Fibroblast of gingiva (primary cell): ENCODE results near the gene ST13.
"Not testable (repeated sequence)": the region's sequence is repeated elsewhere in the genome, so short reads cannot be mapped to it uniquely, and the experiment has no call there.

ENCODE experiments used
- DNase-seq: peaks from one replicate; pipeline ENCODE4 v3.0.0-alpha.2; 2011; ENCODE audit warnings: low read depth

Gene ST13

DNA sequence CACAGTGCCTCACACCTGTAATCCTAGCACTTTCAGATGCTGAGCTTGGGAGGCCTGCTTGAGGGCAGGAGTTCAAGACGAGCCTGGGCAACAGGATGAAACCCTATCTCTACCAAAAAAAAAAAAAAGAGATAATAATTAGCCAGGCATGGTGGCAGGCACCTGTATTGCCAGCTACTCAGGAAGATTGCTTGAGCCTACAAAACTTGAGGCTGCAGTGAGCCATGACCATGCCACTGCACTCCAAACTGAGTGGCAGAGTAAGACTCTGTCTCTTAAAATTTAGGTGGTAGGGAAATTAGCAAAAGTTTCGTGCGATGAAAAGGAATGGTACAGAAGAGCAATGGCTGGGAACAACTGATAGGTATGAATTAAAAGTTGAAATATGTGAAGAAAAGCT, 18.0 kb downstream of the ST13 start:
- no peak for DNase-seq

DNA sequence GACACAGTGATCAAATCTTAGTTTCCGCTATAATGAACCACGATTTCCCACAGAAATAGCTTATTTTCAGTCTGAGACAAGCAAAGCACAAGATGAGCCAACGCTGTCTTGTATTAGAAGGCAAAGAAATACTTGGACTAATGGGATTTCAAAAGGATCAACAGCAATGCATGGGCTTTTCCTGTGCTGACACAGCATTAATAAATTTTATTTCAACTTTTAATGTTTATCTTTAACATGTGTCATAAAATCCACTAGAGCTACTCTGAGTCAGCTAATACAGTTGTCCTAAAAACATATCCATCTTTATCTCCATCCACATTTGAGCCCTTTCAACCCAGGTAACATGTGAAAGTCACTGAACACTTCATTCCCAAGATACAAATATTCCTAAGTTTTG, 21.8 kb downstream of the ST13 start:
- no peak for DNase-seq

DNA sequence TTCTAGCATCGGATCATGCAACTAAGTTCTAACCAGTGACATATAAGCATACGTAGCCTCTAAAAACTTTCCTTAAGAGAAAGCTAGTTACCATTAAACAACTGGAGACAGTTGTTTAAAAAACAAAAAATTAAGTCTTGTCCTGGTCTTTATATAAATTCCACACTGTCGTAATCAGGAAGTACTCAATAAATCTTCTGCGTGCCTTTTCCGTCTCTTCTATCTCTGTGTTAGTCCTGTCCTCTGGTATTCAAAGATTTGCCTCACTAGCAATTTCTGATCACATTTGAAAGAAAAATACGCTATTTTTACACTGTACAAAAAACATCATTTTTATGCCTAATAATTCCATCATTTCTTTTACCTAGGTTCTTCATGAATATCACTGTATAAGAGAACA, 27.3 kb downstream of the ST13 start:
- DNase-seq: no peak

DNA sequence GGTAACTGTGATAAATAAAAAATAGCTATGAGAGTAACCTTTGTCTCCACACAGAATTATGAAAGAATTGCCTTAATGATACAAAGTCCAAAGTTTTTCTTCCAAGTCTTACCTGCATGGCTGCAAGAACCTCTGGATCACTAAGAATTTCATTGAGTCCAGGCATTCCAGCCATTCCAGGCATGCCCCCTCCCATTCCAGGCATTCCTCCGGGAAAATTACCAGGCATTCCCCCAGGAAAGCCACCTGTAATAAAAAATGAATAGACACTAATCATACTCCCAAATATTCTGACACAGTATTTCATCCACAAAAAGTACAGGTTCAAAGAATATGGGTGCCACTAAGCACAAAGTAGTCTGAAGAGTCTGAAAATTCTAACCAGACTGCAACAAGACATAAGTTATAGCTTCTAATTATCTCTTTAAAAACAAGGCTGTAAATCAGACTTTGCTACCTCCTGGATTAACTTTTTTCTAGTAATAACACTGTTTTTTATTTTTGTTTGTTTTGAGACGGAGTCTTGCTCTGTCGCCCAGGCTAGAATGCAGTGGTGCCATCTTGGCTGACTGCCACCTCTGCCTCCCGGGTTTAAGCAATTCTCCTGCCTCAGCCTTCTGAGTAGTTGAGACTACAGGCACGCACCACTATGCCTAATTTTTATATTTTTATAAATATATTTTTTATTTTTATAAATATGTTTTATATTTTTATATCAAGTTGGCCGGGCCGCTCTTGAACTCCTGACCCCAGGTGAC, 29.3 kb downstream of the ST13 start:
- no peak for DNase-seq

DNA sequence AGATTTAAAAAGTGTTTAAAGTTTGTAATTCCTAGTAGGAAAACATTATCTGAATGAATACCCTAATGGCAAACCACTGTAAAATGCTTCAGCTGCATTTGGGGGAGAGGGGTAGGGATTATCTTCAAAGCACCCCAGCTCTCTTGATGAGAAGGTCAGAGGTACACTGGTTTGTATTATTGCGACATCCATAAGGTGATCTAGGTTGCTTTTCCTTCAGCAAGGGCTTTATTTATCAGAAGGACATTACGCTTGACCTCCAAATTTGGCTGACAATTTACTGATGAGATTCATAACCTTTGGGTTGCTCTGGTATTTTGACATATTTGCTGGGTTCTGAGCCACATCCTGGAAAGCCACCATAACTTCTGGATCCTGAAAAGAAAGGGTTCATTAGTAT, 30.1 kb downstream of the ST13 start:
- not testable (repeated sequence) for DNase-seq

DNA sequence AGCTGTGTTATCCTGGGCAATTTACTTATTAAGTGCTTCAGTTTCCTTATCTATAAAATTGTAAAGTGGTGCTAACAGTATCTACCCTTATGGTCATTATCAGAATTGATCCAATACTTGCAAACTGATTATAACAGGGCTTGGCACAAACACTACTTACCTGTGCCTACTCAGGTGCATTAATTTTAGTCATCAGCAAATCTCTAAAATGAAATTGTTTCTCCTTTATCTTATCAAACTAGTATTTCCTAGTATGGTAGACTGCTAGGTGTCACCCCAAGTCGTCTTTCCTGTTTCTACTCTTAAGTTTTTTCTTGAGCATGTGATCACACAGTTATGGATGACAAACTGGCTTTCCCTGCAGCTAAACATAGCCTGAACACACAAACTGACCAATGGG, 33.0 kb downstream of the ST13 start:
- no peak for DNase-seq

DNA sequence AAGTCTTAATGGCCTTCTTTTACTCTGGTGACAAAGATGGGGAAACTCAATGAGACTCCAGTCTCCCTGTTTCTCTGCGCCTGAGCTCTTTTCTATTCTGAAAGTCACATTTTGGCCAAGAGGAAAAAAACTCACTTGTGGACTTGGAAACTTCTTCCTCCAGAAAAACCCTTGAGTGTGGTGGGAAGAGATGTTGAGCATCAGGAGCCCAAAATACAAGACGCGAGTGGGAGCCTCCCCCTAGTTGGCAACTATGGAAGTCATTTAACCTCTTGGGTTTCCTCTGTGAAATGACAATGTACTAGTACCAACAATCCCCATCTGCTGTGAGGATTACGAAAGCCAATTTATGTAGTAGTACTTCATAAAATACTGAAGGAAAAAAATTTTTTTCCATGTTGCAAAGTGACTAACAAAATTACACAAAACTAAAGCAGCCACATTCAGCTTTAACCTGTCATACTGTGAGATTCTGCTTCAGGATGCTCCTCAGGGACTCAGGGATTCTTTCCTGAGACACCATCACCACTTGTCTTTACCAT, 36.8 kb downstream of the ST13 start:
- peak; percentile 46 for DNase-seq

DNA sequence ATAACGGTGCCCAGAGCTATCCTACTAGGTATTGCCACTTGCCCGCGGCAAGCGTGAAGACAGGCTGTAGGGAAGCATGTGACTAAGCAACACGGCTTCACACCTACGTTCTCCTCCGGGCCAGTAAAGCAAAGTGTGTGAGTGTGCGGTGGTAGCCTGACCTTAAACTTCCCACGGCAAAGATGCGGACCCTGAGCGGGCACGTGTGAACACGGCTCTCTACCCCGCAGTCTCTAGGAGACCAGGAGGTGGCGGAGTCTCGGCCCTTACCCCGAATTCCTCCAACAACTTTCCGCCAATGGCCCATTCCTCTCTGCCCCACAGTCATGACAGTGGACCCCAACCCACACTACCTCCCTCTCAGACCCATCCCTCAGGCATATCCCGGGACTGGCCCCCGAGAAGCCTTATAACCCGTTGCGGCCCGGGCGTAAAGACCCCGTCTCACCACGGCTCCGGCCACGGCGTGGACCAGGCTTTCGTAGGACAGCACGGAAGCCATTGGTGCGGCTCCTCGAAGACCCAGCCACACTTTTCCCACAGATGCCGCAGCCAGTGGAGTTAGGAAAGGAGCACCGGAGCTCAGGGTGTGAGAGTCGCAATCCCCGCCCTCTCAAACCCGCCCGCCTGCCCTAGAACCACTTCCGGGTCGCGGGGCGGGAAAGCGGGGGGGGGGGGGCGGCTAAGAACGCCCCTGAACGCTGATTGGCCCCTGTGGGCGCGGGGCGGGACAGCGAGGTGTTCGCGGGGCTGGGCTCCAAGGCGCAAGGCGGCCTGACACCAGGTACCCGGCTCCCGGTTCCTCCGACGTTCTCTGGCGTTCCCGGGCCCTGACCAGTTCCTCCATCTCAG, 37.5 kb downstream of the ST13 start, which contains the start of gene SLC25A17:
SLC25A17 (minus strand) TSS at position 600 of the 852 bp plus-strand sequence; CDS start at position 502, 98 bp downstream.
- peak; percentile 78 for DNase-seq

DNA sequence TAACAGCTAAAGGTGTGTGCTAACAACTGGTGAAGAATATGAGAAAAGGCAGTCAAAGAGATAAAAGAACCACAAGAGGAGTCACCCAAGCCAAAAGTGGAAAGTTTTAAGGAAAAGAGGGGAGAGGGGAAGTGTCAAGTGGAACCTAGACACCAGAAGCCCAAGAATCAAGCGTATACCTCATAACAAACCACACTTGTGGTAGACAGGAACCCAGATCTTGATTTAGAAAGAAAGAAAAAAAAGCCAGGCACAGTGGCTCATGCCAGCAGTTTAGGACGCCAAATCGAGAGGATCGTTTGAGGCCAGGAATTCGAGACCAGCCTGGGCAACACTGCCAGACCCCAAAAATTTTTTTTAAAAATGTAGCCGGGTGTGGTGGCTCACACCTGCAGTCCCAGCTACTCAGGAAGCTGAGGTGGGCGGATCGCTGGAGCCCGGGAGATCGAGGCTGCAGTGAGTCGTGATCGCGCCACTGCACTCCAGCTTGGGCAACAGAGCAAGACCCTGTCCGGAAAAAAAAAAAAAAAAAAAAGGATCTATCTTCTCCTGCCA, 38.2 kb downstream of the ST13 start:
- no peak for DNase-seq

DNA sequence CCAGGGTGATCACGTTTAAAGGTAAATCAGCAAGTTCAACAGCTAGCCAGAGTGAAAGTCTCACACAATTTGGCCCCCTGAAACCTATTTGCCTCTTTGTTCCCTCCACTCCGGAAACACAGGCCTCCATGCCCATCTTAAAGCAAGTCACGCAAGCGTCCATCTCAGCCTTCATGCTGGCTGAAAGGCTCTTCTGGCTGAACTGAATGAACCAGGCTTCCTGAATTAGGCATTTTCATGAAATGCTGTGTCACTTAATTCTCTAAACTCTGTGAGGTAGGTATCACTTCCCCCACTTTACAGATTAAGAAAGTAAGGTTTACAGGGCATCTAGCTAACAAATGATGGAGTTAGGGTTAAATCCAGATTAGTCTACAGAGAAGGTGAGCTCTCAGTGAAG, 38.7 kb downstream of the ST13 start:
- DNase-seq: no peak

DNA sequence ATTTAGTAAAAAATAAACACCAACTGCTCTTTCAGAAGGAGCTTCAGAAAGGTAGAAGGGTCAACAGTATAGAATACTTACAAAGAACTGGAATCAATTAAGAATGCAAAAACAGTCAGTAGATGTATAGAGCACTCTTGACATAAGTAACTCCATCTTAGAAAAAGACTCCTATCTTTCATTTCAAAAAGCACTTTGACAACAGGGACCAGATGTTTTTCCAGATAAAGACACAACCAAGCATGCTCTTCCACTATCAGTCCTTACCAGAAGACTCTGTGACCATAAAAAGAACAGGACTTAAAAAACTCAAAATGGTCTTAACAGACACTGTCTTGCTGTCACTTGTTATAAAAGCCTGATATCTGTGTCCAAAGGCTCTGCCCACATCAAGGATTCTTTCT, 42.5 kb downstream of the ST13 start:
- no peak for DNase-seq

DNA sequence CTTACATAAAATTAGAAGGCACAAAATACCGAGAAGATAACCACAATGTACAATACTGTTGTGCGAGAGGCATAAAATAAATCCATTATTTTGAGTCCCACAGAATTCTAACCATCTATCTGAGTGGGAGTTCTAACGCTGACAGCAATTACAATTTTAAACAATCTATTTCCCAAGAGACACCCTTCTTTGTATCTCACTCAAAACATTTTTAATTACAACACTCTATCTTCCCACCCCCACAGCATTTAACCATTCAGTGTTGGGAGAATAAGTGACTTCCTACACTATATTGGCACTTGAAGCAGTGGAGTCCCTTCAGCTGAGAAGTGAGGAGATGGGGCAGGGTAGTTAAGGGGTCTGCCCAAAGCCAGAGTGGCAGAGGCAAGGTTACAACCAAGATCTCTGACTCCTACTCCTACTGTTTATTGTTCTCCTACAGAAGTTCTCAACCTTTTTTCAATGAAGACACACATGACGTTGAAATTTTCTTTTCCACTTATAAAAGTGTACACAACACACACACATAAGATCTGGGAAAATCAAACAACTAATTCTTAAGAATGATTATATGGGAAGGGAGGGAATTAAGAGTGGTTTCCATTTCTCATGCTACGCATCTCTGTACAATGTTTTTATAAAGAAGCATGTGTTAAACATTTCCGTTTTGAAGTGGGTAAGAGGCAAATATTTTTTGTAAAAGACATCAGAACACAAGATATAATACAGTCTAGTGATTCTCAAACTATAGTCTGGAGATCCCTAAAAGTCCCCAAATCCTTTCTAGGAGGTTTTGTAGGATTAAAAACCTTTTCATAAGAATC, 48.2 kb downstream of the ST13 start:
- no peak for DNase-seq

DNA sequence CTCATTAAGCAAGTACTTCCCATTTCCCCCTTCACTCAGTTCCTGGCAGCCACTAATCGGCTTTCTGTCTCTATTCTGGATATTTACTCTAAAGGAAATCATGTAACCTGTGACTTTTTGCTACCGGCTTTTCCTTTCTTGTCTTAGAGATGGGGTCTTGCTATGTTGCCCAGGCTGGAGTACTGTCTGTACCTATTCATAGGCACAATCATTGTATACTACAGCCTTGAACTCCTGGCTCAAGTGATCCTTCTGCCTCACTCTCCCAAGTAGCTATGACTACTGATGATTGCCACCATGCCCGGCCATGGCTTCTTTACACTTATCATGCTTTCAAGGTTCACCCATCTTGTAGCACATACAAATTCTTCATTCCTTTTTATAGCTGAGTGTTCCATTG, 49.7 kb downstream of the ST13 start:
- DNase-seq: no peak

DNA sequence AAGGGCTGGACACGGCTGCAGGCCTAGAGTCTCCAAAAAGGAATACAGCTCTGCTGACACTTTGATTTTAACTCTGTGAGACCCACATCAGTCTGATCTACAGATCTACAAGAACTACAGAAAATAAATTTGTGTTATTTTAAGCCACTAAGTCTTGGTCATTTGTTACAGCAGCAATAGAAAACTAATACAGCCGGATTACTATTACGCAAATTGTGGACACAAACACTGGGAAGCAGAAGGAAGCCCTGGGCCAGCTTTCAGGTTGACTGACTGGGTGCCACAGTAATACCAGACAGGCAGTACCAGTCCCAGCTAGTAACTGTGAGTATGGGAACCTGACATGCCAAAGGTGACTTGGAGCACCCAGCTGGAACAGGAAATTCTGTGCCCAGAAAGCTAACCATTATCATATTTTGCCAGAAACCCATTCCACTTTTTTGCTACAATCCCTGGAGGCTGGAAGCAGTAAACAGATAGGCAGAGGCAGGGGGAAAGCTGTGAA, 50.7 kb downstream of the ST13 start:
- no peak for DNase-seq

DNA sequence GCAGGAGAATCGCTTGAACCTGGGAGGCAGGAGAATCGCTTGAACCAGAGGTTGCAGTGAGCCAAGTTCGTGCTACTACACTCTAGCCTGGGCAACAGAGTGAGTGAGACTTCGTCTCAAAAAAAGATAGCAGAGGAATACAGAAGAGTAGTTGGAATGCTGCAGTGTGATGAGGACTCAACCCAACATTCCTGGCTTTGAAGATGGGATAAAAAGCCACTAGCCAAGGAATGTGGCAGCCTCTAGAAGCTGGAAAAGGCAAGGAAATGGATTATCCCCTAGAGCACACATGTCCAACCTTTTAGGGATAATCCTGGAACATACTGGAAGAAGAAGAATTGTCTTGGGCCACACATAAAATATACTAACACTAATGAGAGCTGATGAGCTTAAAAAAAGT, 51.2 kb downstream of the ST13 start:
- no peak for DNase-seq

DNA sequence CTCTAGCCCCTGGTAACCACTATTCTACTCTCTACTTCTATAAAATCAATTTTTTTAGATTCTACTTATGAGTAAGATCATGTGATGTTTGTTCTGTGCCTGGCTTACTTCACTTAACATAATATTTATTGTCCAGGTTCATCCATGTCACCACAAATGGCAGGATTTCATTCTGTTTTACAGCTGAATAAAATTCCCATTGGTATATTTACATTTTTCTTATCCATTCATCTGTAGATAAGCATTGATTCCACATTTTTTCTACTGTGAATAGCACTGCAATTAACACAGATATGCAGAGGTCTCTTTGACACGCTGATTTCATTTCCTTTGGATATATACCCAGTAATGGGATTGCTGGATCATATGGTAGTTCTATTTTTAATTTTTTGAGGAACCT, 53.1 kb downstream of the ST13 start:
- no peak for DNase-seq

DNA sequence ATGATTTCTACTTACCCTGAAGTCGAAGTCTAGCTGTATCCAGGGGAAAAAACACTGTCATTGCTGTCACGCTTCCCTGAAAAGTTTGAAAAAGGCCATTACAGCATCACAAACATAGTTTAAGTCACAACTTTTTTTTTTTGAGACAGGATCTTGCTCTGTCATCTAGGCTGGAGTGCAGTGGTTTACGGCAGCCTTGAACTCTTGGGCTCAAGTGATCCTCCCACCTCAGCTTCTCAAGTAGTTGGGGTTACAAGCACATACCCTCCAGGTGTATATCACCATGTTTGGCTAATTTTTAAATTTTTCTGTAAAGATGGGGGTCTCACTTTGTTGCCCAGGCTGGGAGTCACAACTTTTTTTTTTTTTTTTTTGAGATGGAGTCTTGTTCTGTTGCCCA, 57.4 kb downstream of the ST13 start:
- DNase-seq: no peak

DNA sequence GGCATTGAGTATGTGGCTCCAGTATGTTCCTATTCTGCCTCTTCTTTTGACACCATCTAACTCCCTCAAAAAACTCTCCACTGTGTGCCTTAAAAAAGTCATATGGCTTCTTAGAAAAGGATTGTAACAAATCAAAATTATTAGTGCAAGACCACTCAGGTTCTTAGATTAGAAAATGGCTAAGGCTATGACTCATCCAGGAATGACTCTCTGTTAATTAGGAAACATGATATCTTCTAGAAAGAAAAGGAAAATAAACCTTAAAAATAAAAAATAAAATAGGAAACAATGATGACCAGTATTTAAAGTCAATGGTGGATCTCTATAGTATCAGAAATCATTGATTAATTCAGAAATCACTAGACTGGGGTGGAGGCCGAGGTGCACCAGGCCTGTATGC, 59.0 kb downstream of the ST13 start:
- no peak for DNase-seq

DNA sequence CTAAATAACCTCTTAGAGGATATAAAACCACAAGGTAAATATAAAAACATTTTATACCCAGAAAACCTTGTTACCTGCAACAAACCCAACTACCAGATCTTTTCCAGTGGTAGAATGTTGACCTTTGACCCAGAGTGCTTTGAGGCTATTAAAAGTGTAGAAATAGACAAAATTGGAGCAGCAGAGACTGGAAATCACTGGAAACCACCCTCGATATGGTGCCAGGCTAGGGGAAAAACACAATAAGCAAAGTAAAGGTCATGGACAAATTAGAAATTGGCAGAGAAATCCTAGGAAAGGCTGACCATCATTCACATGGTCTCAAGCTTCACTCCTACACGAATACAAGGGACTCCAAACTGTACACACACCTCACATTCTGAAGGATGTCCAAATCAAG, 64.0 kb downstream of the ST13 start:
- no peak for DNase-seq

DNA sequence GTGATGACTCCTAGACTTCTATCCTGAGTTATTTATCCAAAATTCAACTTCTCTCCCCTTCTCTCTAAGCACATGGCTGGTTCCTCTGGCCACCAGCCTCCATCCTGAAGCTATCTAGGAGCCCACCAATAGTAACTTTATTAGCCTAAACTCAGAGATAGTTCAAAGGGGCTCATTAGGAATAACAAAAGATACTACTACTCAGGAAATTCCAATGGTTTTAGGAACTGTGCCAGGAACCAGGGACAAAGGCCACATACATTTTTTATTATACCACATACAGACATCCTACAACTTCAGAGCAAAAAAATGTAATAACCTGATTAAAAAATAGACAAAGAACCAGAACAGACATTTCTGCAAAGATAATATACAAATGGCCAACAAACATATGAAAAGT, 65.2 kb downstream of the ST13 start:
- no peak for DNase-seq

DNA sequence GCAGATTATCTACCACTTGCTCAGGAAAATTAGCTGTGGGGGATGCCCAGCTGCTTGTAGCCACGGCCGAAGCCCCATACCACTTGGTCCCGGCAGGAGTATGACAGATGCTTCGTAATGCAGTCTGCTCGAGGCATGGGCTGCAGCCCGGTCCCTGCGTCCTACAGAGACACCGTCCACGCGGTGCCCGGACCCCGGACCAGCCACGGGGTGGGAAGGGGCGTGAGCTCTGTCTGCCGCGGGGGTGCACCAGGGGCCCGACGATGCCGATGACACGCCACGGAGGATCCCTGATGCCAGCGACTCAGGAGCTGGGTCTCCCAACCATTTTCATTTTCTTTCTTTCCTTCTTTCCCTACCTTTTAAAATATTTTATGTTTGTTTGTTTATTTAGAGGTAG, 67.3 kb downstream of the ST13 start:
- DNase-seq: no peak

DNA sequence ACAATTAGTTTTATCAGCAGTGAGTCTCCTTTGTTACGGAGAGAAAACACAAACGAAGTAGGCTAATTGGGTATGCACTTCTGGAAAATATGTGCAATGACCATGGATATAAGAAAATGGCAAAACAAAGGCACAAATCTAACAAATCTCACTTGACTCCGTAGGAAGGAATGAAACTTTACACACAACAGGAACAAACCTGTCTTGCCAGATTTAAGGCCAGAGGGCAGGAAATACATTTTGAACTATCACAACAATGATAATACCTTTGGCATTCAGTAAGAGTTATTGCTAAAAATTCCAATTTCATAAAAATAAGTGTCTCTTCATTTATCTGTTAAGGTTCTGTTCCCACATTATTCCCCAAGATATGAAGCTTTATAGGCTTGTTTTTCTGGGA, 73.9 kb downstream of the ST13 start:
- no peak for DNase-seq
